ENCODE measurements around the gene NBEAL2.

The NBEAL2 gene

GRCh38 chr3:47010910-47011309 lies 31.4 kb downstream of the NBEAL2 start:
- Histone ChIP-seq H3K4me1 (ENCODE audit: control insufficient read depth in 1 of 2, insufficient read depth in 2 of 2, low read length in 2 of 2) (peaks cover 0 to 10% of the 10 kb centered on the region in 2 donors), H3K9me3 (ENCODE audit: control insufficient read depth in 1 of 2, low read length in 2 of 2) (no peaks in the 10 kb centered on the region), H3K27ac (ENCODE audit: low read length) (no peak overlapping the region)

GRCh38 chr3:47011371-47011770 lies 31.9 kb downstream of the NBEAL2 start:
- H3K27ac ChIP-seq (ENCODE audit: low read length): no peak overlapping the region
- H3K27me3 ChIP-seq (ENCODE audit: low read depth, low read length): no peaks in the 10 kb centered on the region
- peaks cover 24 to 30% of the 10 kb centered on the region in 2 donors for H3K36me3 ChIP-seq (ENCODE audit: control insufficient read depth in 1 of 2, insufficient read depth in 2 of 2, low read length in 2 of 2)
- H3K4me3 ChIP-seq (ENCODE audit: low read depth in 1 of 2, low read length in 2 of 2): no peak overlapping the region
- H3K4me1 ChIP-seq (ENCODE audit: control insufficient read depth in 1 of 2, insufficient read depth in 2 of 2, low read length in 2 of 2): peaks cover 0 to 10% of the 10 kb centered on the region in 2 donors
- no peaks in the 10 kb centered on the region for H3K9me3 ChIP-seq (ENCODE audit: control insufficient read depth in 1 of 2, low read length in 2 of 2)

More at GRCh38 chr3:47010910-47011309, 31.4 kb downstream of the NBEAL2 start:
- H3K4me3 ChIP-seq (ENCODE audit: low read depth in 1 of 2, low read length in 2 of 2): no peak overlapping the region
- peaks cover 21 to 31% of the 10 kb centered on the region in 2 donors for H3K36me3 ChIP-seq (ENCODE audit: control insufficient read depth in 1 of 2, insufficient read depth in 2 of 2, low read length in 2 of 2)
- H3K27me3 ChIP-seq (ENCODE audit: low read depth, low read length): no peaks in the 10 kb centered on the region

- H3K27ac ChIP-seq (ENCODE audit: low read length): no peak overlapping the region
- H3K4me1 ChIP-seq (ENCODE audit: control insufficient read depth in 1 of 2, insufficient read depth in 2 of 2, low read length in 2 of 2): peaks cover 0 to 10% of the 10 kb centered on the region in 2 donors
- H3K4me3 ChIP-seq (ENCODE audit: low read depth in 1 of 2, low read length in 2 of 2): no peak overlapping the region
- H3K9me3 ChIP-seq (ENCODE audit: control insufficient read depth in 1 of 2, low read length in 2 of 2): no peaks in the 10 kb centered on the region
- no peaks in the 10 kb centered on the region for H3K27me3 ChIP-seq (ENCODE audit: low read depth, low read length)
- H3K36me3 ChIP-seq (ENCODE audit: control insufficient read depth in 1 of 2, insufficient read depth in 2 of 2, low read length in 2 of 2): peaks cover 27 to 39% of the 10 kb centered on the region in 2 donors
These were observed 33.1 kb downstream of the NBEAL2 start for GRCh38 chr3:47012342-47013230.

GRCh38 chr3:47013231-47013630 lies 33.8 kb downstream of the NBEAL2 start:
- Histone ChIP-seq H3K4me1 (ENCODE audit: control insufficient read depth in 1 of 2, insufficient read depth in 2 of 2, low read length in 2 of 2) (peaks cover 0 to 10% of the 10 kb centered on the region in 2 donors), H3K27me3 (ENCODE audit: low read depth, low read length) (no peaks in the 10 kb centered on the region), H3K9me3 (ENCODE audit: control insufficient read depth in 1 of 2, low read length in 2 of 2) (no peaks in the 10 kb centered on the region), H3K4me3 (ENCODE audit: low read depth in 1 of 2, low read length in 2 of 2) (no peak overlapping the region), H3K36me3 (ENCODE audit: control insufficient read depth in 1 of 2, insufficient read depth in 2 of 2, low read length in 2 of 2) (peaks cover 33 to 45% of the 10 kb centered on the region in 2 donors), H3K27ac (ENCODE audit: low read length) (no peak overlapping the region)

GRCh38 chr3:47014036-47014435 lies 34.6 kb downstream of the NBEAL2 start:
- H3K27me3 ChIP-seq (ENCODE audit: low read depth, low read length): no peaks in the 10 kb centered on the region

GRCh38 chr3:47015151-47015550 lies 35.7 kb downstream of the NBEAL2 start:
- no peaks in the 10 kb centered on the region for H3K27me3 ChIP-seq (ENCODE audit: low read depth, low read length)
- peaks cover 41 to 59% of the 10 kb centered on the region in 2 donors for H3K36me3 ChIP-seq (ENCODE audit: control insufficient read depth in 1 of 2, insufficient read depth in 2 of 2, low read length in 2 of 2)
- H3K4me3 ChIP-seq (ENCODE audit: low read depth in 1 of 2, low read length in 2 of 2): no peak overlapping the region
- no peak overlapping the region for H3K27ac ChIP-seq (ENCODE audit: low read length)
- no peaks in the 10 kb centered on the region for H3K9me3 ChIP-seq (ENCODE audit: control insufficient read depth in 1 of 2, low read length in 2 of 2)
- H3K4me1 ChIP-seq (ENCODE audit: control insufficient read depth in 1 of 2, insufficient read depth in 2 of 2, low read length in 2 of 2): peaks cover 0 to 4% of the 10 kb centered on the region in 2 donors

More at GRCh38 chr3:47014036-47014435, 34.6 kb downstream of the NBEAL2 start:
- H3K4me1 ChIP-seq (ENCODE audit: control insufficient read depth in 1 of 2, insufficient read depth in 2 of 2, low read length in 2 of 2): peaks cover 0 to 6% of the 10 kb centered on the region in 2 donors
- H3K36me3 ChIP-seq (ENCODE audit: control insufficient read depth in 1 of 2, insufficient read depth in 2 of 2, low read length in 2 of 2): peaks cover 41 to 52% of the 10 kb centered on the region in 2 donors
- no peak overlapping the region for H3K27ac ChIP-seq (ENCODE audit: low read length)
- H3K4me3 ChIP-seq (ENCODE audit: low read depth in 1 of 2, low read length in 2 of 2): no peak overlapping the region
- H3K9me3 ChIP-seq (ENCODE audit: control insufficient read depth in 1 of 2, low read length in 2 of 2): no peaks in the 10 kb centered on the region

GRCh38 chr3:47016086-47016933 lies 36.8 kb downstream of the NBEAL2 start:
- H3K4me1 ChIP-seq (ENCODE audit: control insufficient read depth in 1 of 2, insufficient read depth in 2 of 2, low read length in 2 of 2): peaks cover 0 to 9% of the 10 kb centered on the region in 2 donors
- peaks cover 41 to 59% of the 10 kb centered on the region in 2 donors for H3K36me3 ChIP-seq (ENCODE audit: control insufficient read depth in 1 of 2, insufficient read depth in 2 of 2, low read length in 2 of 2)
- H3K27ac ChIP-seq (ENCODE audit: low read length): no peak overlapping the region
- H3K27me3 ChIP-seq (ENCODE audit: low read depth, low read length): no peaks in the 10 kb centered on the region
- no peak overlapping the region for H3K4me3 ChIP-seq (ENCODE audit: low read depth in 1 of 2, low read length in 2 of 2)
- H3K9me3 ChIP-seq (ENCODE audit: control insufficient read depth in 1 of 2, low read length in 2 of 2): no peaks in the 10 kb centered on the region

GRCh38 chr3:47016934-47017435 lies 37.5 kb downstream of the NBEAL2 start:
- no peak overlapping the region for H3K27ac ChIP-seq (ENCODE audit: low read length)
- H3K27me3 ChIP-seq (ENCODE audit: low read depth, low read length): no peaks in the 10 kb centered on the region
- H3K4me1 ChIP-seq (ENCODE audit: control insufficient read depth in 1 of 2, insufficient read depth in 2 of 2, low read length in 2 of 2): peaks cover 0 to 9% of the 10 kb centered on the region in 2 donors
- no peaks in the 10 kb centered on the region for H3K9me3 ChIP-seq (ENCODE audit: control insufficient read depth in 1 of 2, low read length in 2 of 2)
- peaks cover 41 to 59% of the 10 kb centered on the region in 2 donors for H3K36me3 ChIP-seq (ENCODE audit: control insufficient read depth in 1 of 2, insufficient read depth in 2 of 2, low read length in 2 of 2)
- no peak overlapping the region for H3K4me3 ChIP-seq (ENCODE audit: low read depth in 1 of 2, low read length in 2 of 2)

GRCh38 chr3:47017504-47018268 lies 38.2 kb downstream of the NBEAL2 start:
- Histone ChIP-seq H3K36me3 (ENCODE audit: control insufficient read depth in 1 of 2, insufficient read depth in 2 of 2, low read length in 2 of 2) (peaks cover 41 to 54% of the 10 kb centered on the region in 2 donors), H3K9me3 (ENCODE audit: control insufficient read depth in 1 of 2, low read length in 2 of 2) (no peaks in the 10 kb centered on the region), H3K4me3 (ENCODE audit: low read depth in 1 of 2, low read length in 2 of 2) (no peak overlapping the region), H3K4me1 (ENCODE audit: control insufficient read depth in 1 of 2, insufficient read depth in 2 of 2, low read length in 2 of 2) (peaks cover 2 to 15% of the 10 kb centered on the region in 2 donors), H3K27ac (ENCODE audit: low read length) (no peak overlapping the region), H3K27me3 (ENCODE audit: low read depth, low read length) (no peaks in the 10 kb centered on the region)

- Histone ChIP-seq H3K9me3 (ENCODE audit: control insufficient read depth in 1 of 2, low read length in 2 of 2) (no peaks in the 10 kb centered on the region), H3K27me3 (ENCODE audit: low read depth, low read length) (no peaks in the 10 kb centered on the region), H3K27ac (ENCODE audit: low read length) (no peak overlapping the region), H3K4me1 (ENCODE audit: control insufficient read depth in 1 of 2, insufficient read depth in 2 of 2, low read length in 2 of 2) (peaks cover 4 to 17% of the 10 kb centered on the region in 2 donors), H3K36me3 (ENCODE audit: control insufficient read depth in 1 of 2, insufficient read depth in 2 of 2, low read length in 2 of 2) (peaks cover 38 to 50% of the 10 kb centered on the region in 2 donors), H3K4me3 (ENCODE audit: low read depth in 1 of 2, low read length in 2 of 2) (no peak overlapping the region)
These were observed 38.8 kb downstream of the NBEAL2 start for GRCh38 chr3:47018269-47018611.
